Body of pancreas (tissue), 4 donors: ENCODE results near the gene EVL.

Source experiments
- POLR2A ChIP-seq, 3 donors: fragments of 450-650 bp; IDR thresholded peaks; one replicate each; pipeline ENCODE4 v1.6.1; 2016; ENCODE audit warnings: antibody characterized with exemption in 3 of 3, mild to moderate bottlenecking in 2 of 3
- TF ChIP-seq, protein P1 (sequence below), 7 experiments: fragments of 450-650 bp in 4 of 7; fragments of 200-600 bp in 3 of 7; sonication (generic) in 3 of 7; IDR thresholded peaks; one replicate each; pipeline ENCODE4 v1.5.1; 2016 to 2019; ENCODE audit warnings: antibody characterized with exemption in 7 of 7

DNA sequence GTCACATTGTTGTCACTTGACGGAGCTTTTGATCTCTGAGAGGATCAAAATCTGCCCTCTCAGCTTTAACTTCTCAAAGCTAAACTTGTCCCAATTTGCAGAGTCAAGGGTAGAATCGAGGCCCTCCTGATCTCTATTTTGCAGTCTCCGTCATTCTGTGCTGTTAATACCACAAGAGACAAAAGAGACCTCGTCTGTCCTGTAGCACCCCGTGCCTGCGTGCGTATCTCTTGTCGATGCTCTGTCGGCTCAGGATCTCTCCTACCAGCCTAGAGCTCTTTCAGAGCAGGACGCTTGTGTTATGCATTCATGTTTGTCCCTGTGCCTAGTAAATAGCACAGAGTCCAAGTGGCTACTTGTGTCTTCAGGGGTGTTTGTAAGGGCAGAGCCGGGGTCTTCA, 5.1 kb downstream of the EVL start:
- TF ChIP-seq, protein P1, sequence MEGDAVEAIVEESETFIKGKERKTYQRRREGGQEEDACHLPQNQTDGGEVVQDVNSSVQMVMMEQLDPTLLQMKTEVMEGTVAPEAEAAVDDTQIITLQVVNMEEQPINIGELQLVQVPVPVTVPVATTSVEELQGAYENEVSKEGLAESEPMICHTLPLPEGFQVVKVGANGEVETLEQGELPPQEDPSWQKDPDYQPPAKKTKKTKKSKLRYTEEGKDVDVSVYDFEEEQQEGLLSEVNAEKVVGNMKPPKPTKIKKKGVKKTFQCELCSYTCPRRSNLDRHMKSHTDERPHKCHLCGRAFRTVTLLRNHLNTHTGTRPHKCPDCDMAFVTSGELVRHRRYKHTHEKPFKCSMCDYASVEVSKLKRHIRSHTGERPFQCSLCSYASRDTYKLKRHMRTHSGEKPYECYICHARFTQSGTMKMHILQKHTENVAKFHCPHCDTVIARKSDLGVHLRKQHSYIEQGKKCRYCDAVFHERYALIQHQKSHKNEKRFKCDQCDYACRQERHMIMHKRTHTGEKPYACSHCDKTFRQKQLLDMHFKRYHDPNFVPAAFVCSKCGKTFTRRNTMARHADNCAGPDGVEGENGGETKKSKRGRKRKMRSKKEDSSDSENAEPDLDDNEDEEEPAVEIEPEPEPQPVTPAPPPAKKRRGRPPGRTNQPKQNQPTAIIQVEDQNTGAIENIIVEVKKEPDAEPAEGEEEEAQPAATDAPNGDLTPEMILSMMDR (IDR thresholded peaks at IDR 0.05), result no peak
- TF ChIP-seq POLR2A (IDR thresholded peaks at IDR 0.05), result no peak
